Retinal pigment epithelial cell (primary cell): ENCODE measurements around the gene AP5S1.
"Not testable (repeated sequence)": the region's sequence is repeated elsewhere in the genome, so short reads cannot be mapped to it uniquely, and the experiment has no call there.

Experiments
- DNase-seq: peaks from one replicate; pipeline ENCODE4 v3.0.0-alpha.2; 2010; ENCODE audit warnings: low read depth
- H3K4me3 ChIP-seq: 2 replicates; pipeline ENCODE4 v1.5.1; 2011; ENCODE audit warnings: mild to moderate bottlenecking, low read length, control low read depth, moderate library complexity
- CTCF ChIP-seq: conservative IDR thresholded peaks from 2 replicates; pipeline ENCODE4 v1.5.1; 2011; ENCODE audit warnings: low read depth, low read length, control low read depth, inconsistent platforms

The AP5S1 gene

GRCh38 chr20:3785240-3786125, 34.9 kb upstream of the AP5S1 start:
- TF ChIP-seq CTCF, result no peak
- no peak for DNase-seq
- peak overlapping the region; percentile 60 for H3K4me3 ChIP-seq

GRCh38 chr20:3786126-3786484, 34.2 kb upstream of the AP5S1 start:
- peak overlapping the region; percentile 60 for H3K4me3 ChIP-seq
- DNase-seq, result no peak
- TF ChIP-seq CTCF, result no peak

GRCh38 chr20:3786665-3787323, 33.6 kb upstream of the AP5S1 start, which contains the start of gene CENPB:
Gene CENPB (minus strand): TSS chr20:3786740. CDS start chr20:3786483, 257 bp downstream.
- H3K4me3 ChIP-seq, result peak within 1 kb of the TSS; percentile 60
- no peak for DNase-seq
- TF ChIP-seq CTCF, result peak; percentile 47

- no peak for DNase-seq
- no peak overlapping the region for H3K4me3 ChIP-seq
- TF ChIP-seq CTCF, result no peak
These were observed 32.9 kb upstream of the AP5S1 start for GRCh38 chr20:3787324-3788014.

GRCh38 chr20:3788685-3789155, 31.6 kb upstream of the AP5S1 start:
- no peak for TF ChIP-seq CTCF
- no peak overlapping the region for H3K4me3 ChIP-seq
- DNase-seq, result no peak

GRCh38 chr20:3789201-3789600, 31.1 kb upstream of the AP5S1 start:
- DNase-seq, H3K4me3 ChIP-seq: not testable (repeated sequence)

GRCh38 chr20:3794168-3794567, 26.2 kb upstream of the AP5S1 start:
- not testable (repeated sequence) for H3K4me3 ChIP-seq, DNase-seq
